ENCODE data around the gene PPM1F.
"Not testable (repeated sequence)": the region's sequence is repeated elsewhere in the genome, so short reads cannot be mapped to it uniquely, and the experiment has no call there.

The PPM1F gene

DNA sequence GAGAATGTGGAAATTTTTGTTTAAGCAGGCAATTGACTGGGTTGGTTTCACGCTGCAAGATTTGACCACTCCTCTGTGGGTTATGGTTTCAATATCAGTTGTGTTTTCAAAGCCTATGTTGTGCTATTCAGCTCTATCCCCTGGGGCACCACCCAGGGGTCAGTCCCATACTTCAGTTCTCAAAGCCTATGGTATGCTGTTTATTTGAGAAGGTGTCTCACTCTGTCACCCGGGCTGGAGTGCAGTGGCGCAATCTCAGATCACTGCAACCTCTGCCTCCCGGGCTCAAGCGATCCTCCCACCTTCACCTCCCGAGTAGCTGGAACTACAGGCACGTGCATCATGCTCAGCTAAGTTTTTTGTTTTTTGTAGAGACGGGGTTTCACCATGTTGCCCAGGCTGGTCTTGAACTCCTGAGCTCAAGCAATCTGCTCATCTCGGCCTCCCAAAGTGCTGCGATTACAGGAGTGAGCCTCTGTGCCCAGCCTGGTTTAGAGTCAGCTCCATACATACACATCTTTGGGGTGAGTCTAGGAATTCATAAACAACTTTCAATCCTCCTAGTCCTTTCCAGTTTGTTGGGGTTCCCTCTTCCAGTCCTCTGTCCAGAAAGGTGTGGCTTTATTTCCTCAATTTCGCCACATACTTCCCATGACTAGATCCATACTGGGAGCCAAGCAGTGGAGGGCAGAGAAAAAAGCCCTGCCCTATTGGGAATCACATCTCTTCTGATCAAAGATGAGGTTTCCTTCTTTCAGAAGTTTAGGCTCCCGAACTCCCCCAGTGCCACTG is 50.2 kb downstream of the PPM1F start:
- no peaks in the 10 kb centered on the region for H3K36me3 ChIP-seq (ENCODE audit: control insufficient read depth in 1 of 2, insufficient read depth in 2 of 2, low read depth in 1 of 2, low read length in 2 of 2)
- H2BK5ac ChIP-seq (ENCODE audit: low read depth, low read length, poor library complexity, severe bottlenecking) = no peak overlapping the region
- no peak overlapping the region for H2AK5ac ChIP-seq (ENCODE audit: low read length, severe bottlenecking)
- no peak overlapping the region for H2BK12ac ChIP-seq (ENCODE audit: low read length in 2 of 2)
- H2BK120ac ChIP-seq (ENCODE audit: low read depth, low read length) = no peak overlapping the region
- H3K27ac ChIP-seq (ENCODE audit: low read length, poor library complexity, severe bottlenecking) = no peak overlapping the region
- no peaks in the 10 kb centered on the region for H3K9me3 ChIP-seq (ENCODE audit: control insufficient read depth, low read length)
- DNase-seq = no peak
- no peak overlapping the region for H3K4ac ChIP-seq (ENCODE audit: low read depth in 1 of 2, low read length in 2 of 2)
- no peaks in the 10 kb centered on the region for H3K27me3 ChIP-seq (ENCODE audit: control insufficient read depth in 1 of 2, insufficient read depth in 1 of 2, low read length in 2 of 2)
- H2AFZ ChIP-seq (ENCODE audit: low read depth, low read length) = no peak overlapping the region
- no peak overlapping the region for H4K8ac ChIP-seq (ENCODE audit: low read length)
- H3K18ac ChIP-seq (ENCODE audit: low read depth in 1 of 2, low read length in 2 of 2) = no peak overlapping the region
- 91% methylated on average over 12 of the region's 12 CpGs for WGBS
- no peak overlapping the region for H3K9ac ChIP-seq (ENCODE audit: low read length)
- H3K4me1 ChIP-seq (ENCODE audit: control insufficient read depth, insufficient read depth, low read depth, low read length) = peaks cover 2% of the 10 kb centered on the region
- H2BK15ac ChIP-seq (ENCODE audit: low read depth, poor library complexity, severe bottlenecking) = no peak overlapping the region
- H3K79me1 ChIP-seq (replicated peaks; ENCODE audit: low read length, poor library complexity, severe bottlenecking) = no peaks in the 10 kb centered on the region
- H3K14ac ChIP-seq (ENCODE audit: low read length in 2 of 2) = no peak overlapping the region
- no peak overlapping the region for H3K23ac ChIP-seq (ENCODE audit: low read length in 2 of 2)
- H3K4me3 ChIP-seq (ENCODE audit: insufficient read depth in 1 of 2, low read depth in 1 of 2, low read length in 2 of 2) = no peak overlapping the region
- no peak overlapping the region for H4K91ac ChIP-seq (ENCODE audit: low read length)
- H3K4me2 ChIP-seq (ENCODE audit: low read length, poor library complexity, severe bottlenecking) = no peak overlapping the region

DNA sequence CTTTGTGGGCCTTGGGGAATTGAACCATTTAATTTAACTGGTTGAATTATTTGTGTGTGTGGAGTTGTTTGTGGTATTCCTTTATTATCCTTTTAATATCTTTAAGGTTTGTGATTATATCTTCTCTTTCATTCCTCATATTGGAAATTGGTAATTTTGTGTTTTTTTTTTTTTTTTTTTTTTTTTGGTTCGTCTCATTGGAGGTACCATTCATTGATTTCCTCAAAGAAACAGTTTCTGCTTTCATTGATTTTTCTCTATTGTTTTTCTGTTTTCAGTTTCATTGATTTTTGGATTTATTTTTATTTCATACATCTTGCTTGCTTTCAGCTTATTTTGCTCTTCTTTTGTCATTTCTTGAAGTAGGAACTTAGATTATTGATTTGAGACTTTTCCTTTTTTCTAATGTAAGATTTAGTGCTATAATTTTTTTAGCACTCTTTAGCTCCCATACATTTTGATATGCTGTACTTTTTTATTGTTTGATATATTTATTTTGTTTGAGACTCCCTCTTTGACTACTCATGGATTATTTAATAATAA is 54.2 kb downstream of the PPM1F start:
- H3K4me3 ChIP-seq (ENCODE audit: insufficient read depth in 1 of 2, low read depth in 1 of 2, low read length in 2 of 2) = no peak overlapping the region
- H3K27me3 ChIP-seq (ENCODE audit: control insufficient read depth in 1 of 2, insufficient read depth in 1 of 2, low read length in 2 of 2) = no peaks in the 10 kb centered on the region
- H2AK5ac ChIP-seq (ENCODE audit: low read length, severe bottlenecking) = no peak overlapping the region
- no CpG with 5 or more reads among the region's 1 CpG for WGBS
- no peak overlapping the region for H2BK12ac ChIP-seq (ENCODE audit: low read length in 2 of 2)
- H3K18ac ChIP-seq (ENCODE audit: low read depth in 1 of 2, low read length in 2 of 2) = no peak overlapping the region
- no peaks in the 10 kb centered on the region for H3K36me3 ChIP-seq (ENCODE audit: control insufficient read depth in 1 of 2, insufficient read depth in 2 of 2, low read depth in 1 of 2, low read length in 2 of 2)
- H2BK5ac ChIP-seq (ENCODE audit: low read depth, low read length, poor library complexity, severe bottlenecking) = no peak overlapping the region
- no peak overlapping the region for H2AFZ ChIP-seq (ENCODE audit: low read depth, low read length)
- no peak overlapping the region for H3K27ac ChIP-seq (ENCODE audit: low read length, poor library complexity, severe bottlenecking)
- H3K79me1 ChIP-seq (replicated peaks; ENCODE audit: low read length, poor library complexity, severe bottlenecking) = no peaks in the 10 kb centered on the region
- H4K91ac ChIP-seq (ENCODE audit: low read length) = no peak overlapping the region
- H3K4me1 ChIP-seq (ENCODE audit: control insufficient read depth, insufficient read depth, low read depth, low read length) = no peaks in the 10 kb centered on the region
- H3K9me3 ChIP-seq (ENCODE audit: control insufficient read depth, low read length) = no peaks in the 10 kb centered on the region
- no peak overlapping the region for H2BK120ac ChIP-seq (ENCODE audit: low read depth, low read length)
- H4K8ac ChIP-seq (ENCODE audit: low read length) = no peak overlapping the region
- no peak overlapping the region for H3K23ac ChIP-seq (ENCODE audit: low read length in 2 of 2)
- H3K4ac ChIP-seq (ENCODE audit: low read depth in 1 of 2, low read length in 2 of 2) = no peak overlapping the region
- DNase-seq = no peak
- no peak overlapping the region for H3K14ac ChIP-seq (ENCODE audit: low read length in 2 of 2)
- no peak overlapping the region for H3K9ac ChIP-seq (ENCODE audit: low read length)
- no peak overlapping the region for H2BK15ac ChIP-seq (ENCODE audit: low read depth, poor library complexity, severe bottlenecking)
- H3K4me2 ChIP-seq (ENCODE audit: low read length, poor library complexity, severe bottlenecking) = no peak overlapping the region

DNA sequence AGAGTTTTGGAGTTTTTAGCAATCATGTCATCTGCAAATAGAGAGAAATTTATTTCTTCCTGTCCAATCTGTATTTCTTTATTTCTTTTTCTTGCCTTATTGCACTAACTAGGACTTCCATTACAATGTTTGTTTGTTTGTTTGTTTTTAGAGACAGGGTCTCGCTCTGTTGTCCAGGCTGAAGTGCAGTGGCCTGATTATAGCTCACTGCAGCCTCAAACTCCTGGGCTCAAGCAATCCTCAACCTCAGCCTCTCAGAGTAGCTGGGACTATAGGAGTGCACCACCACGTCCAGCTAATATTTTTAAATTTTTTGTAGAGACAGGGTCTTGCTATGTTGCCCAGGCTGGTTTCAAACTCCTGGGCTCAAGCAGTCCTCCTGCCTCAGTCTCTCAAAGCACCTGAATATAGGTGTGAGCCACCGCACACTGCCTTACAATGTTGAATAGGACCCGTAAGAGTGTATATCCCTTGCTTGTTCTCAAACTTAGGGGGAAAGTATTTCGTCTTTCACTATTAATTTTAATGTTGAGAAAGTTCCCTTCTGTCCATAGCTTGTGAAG is 55.6 kb downstream of the PPM1F start:
- H2AK5ac ChIP-seq (ENCODE audit: low read length, severe bottlenecking) = no peak overlapping the region

DNA sequence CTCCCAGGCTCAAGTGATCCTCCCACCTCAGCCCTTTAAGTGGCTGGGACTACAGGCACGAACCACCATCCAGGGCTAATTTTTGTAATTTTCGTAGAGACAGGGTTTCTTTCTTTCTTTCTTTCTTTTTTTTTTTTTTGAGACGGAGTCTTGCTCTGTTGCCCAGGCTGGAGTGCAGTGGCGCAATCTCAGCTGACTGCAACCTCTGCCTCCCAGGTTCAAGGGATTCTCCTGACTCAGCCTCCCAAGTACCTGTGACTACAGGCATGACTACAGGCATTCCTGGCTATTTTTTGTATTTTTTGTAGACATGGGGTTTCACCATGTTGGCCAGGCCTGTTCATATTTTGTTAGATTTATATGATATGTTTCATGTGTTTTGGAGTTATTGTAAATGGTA is 56.4 kb downstream of the PPM1F start:
- H3K27ac ChIP-seq (ENCODE audit: low read length, poor library complexity, severe bottlenecking); H3K23ac ChIP-seq (ENCODE audit: low read length in 2 of 2): not testable (repeated sequence)

More for the DNA sequence above, 55.6 kb downstream of the PPM1F start:
- H3K9ac ChIP-seq (ENCODE audit: low read length) = no peak overlapping the region
- H3K27ac ChIP-seq (ENCODE audit: low read length, poor library complexity, severe bottlenecking) = no peak overlapping the region
- 96% methylated on average over 4 of the region's 5 CpGs for WGBS
- no peak overlapping the region for H4K8ac ChIP-seq (ENCODE audit: low read length)
- H3K27me3 ChIP-seq (ENCODE audit: control insufficient read depth in 1 of 2, insufficient read depth in 1 of 2, low read length in 2 of 2) = no peaks in the 10 kb centered on the region
- no peak overlapping the region for H3K4me2 ChIP-seq (ENCODE audit: low read length, poor library complexity, severe bottlenecking)
- no peak overlapping the region for H2AFZ ChIP-seq (ENCODE audit: low read depth, low read length)
- no peak for DNase-seq
- no peak overlapping the region for H4K91ac ChIP-seq (ENCODE audit: low read length)
- no peaks in the 10 kb centered on the region for H3K4me1 ChIP-seq (ENCODE audit: control insufficient read depth, insufficient read depth, low read depth, low read length)
- no peak overlapping the region for H2BK5ac ChIP-seq (ENCODE audit: low read depth, low read length, poor library complexity, severe bottlenecking)
- H3K9me3 ChIP-seq (ENCODE audit: control insufficient read depth, low read length) = no peaks in the 10 kb centered on the region
- no peak overlapping the region for H3K14ac ChIP-seq (ENCODE audit: low read length in 2 of 2)
- H3K18ac ChIP-seq (ENCODE audit: low read depth in 1 of 2, low read length in 2 of 2) = no peak overlapping the region
- H2BK15ac ChIP-seq (ENCODE audit: low read depth, poor library complexity, severe bottlenecking) = no peak overlapping the region
- H2BK12ac ChIP-seq (ENCODE audit: low read length in 2 of 2) = no peak overlapping the region
- no peak overlapping the region for H2BK120ac ChIP-seq (ENCODE audit: low read depth, low read length)
- no peaks in the 10 kb centered on the region for H3K79me1 ChIP-seq (replicated peaks; ENCODE audit: low read length, poor library complexity, severe bottlenecking)
- H3K4me3 ChIP-seq (ENCODE audit: insufficient read depth in 1 of 2, low read depth in 1 of 2, low read length in 2 of 2) = no peak overlapping the region
- no peak overlapping the region for H3K4ac ChIP-seq (ENCODE audit: low read depth in 1 of 2, low read length in 2 of 2)
- H3K23ac ChIP-seq (ENCODE audit: low read length in 2 of 2) = no peak overlapping the region
- H3K36me3 ChIP-seq (ENCODE audit: control insufficient read depth in 1 of 2, insufficient read depth in 2 of 2, low read depth in 1 of 2, low read length in 2 of 2) = no peaks in the 10 kb centered on the region

More for the DNA sequence above, 56.4 kb downstream of the PPM1F start:
- not testable (repeated sequence) for H3K4me3 ChIP-seq (ENCODE audit: insufficient read depth in 1 of 2, low read depth in 1 of 2, low read length in 2 of 2); H2AFZ ChIP-seq (ENCODE audit: low read depth, low read length); H3K9me3 ChIP-seq (ENCODE audit: control insufficient read depth, low read length); H3K4me1 ChIP-seq (ENCODE audit: control insufficient read depth, insufficient read depth, low read depth, low read length); H3K27me3 ChIP-seq (ENCODE audit: control insufficient read depth in 1 of 2, insufficient read depth in 1 of 2, low read length in 2 of 2); H2BK12ac ChIP-seq (ENCODE audit: low read length in 2 of 2); H3K9ac ChIP-seq (ENCODE audit: low read length); H2BK15ac ChIP-seq (ENCODE audit: low read depth, poor library complexity, severe bottlenecking); H4K91ac ChIP-seq (ENCODE audit: low read length); H2BK120ac ChIP-seq (ENCODE audit: low read depth, low read length); H3K14ac ChIP-seq (ENCODE audit: low read length in 2 of 2); H3K79me1 ChIP-seq (replicated peaks; ENCODE audit: low read length, poor library complexity, severe bottlenecking); DNase-seq; H3K4ac ChIP-seq (ENCODE audit: low read depth in 1 of 2, low read length in 2 of 2); H3K36me3 ChIP-seq (ENCODE audit: control insufficient read depth in 1 of 2, insufficient read depth in 2 of 2, low read depth in 1 of 2, low read length in 2 of 2); H3K4me2 ChIP-seq (ENCODE audit: low read length, poor library complexity, severe bottlenecking); H2BK5ac ChIP-seq (ENCODE audit: low read depth, low read length, poor library complexity, severe bottlenecking); H3K18ac ChIP-seq (ENCODE audit: low read depth in 1 of 2, low read length in 2 of 2); H2AK5ac ChIP-seq (ENCODE audit: low read length, severe bottlenecking); H4K8ac ChIP-seq (ENCODE audit: low read length)
- 91% methylated on average over 4 of the region's 4 CpGs for WGBS

All from mesenchymal stem cell (in vitro differentiated cells and primary cell).